ENCODE measurements around the gene RASSF7. TPM values are rescaled to one million over a fixed set of nuclear protein-coding genes. Genes with fewer than 3 reads are reported as not detected.

RASSF7 gene
- total RNA-seq, 4 donors from 2014 or later: 0.56 to 2.4 (median 0.70) TPM

DNA sequence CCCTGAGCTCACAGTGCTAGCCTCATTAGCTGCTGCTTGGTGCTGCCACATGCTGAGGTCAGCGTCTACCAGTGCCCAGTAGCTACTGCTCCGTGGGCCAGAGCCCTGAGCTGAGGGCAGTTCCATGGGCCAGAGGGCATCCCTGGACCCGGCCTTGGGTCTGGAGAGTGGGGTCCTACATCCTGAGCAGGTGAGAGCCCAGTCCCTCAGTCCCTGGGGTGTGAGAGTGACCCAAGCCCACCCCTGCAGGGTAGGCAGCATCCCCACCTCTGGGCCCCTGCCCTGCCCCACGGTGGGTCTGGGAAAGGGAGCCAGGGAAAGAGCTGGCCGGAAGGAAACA is 10.1 kb upstream of the RASSF7 start:
- intact Hi-C loops (cut with DNase I; ENCODE audit: low total_unique reads): no loop called here
- no peak overlapping the region for H3K27ac ChIP-seq
- H3K9me3 ChIP-seq: no peaks in the 10 kb centered on the region
- in situ Hi-C loops (cut with MboI; ENCODE audit: low sequenced_read_pairs in 4 of 4): loop anchor here (25.0 kb wide), 2 partner anchors 162 to 187 kb away; partner anchors contain the start of genes EPS8L2 (in 3 of the 4) and TALDO1 (in 1 of the 4)
- no peak overlapping the region for H3K4me3 ChIP-seq
- peaks cover 8 to 9% of the 10 kb centered on the region in 2 donors for H3K4me1 ChIP-seq
- no peak for TF ChIP-seq POLR2A (IDR thresholded peaks at IDR 0.05)
- TF ChIP-seq, protein P1, sequence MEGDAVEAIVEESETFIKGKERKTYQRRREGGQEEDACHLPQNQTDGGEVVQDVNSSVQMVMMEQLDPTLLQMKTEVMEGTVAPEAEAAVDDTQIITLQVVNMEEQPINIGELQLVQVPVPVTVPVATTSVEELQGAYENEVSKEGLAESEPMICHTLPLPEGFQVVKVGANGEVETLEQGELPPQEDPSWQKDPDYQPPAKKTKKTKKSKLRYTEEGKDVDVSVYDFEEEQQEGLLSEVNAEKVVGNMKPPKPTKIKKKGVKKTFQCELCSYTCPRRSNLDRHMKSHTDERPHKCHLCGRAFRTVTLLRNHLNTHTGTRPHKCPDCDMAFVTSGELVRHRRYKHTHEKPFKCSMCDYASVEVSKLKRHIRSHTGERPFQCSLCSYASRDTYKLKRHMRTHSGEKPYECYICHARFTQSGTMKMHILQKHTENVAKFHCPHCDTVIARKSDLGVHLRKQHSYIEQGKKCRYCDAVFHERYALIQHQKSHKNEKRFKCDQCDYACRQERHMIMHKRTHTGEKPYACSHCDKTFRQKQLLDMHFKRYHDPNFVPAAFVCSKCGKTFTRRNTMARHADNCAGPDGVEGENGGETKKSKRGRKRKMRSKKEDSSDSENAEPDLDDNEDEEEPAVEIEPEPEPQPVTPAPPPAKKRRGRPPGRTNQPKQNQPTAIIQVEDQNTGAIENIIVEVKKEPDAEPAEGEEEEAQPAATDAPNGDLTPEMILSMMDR (IDR thresholded peaks at IDR 0.05 in 4 of 5, conservative IDR thresholded peaks at IDR 0.05 in 1 of 5): no peak
- no peak for ATAC-seq
- peaks cover 27 to 32% (median 29%) of the 10 kb centered on the region in 3 donors for H3K27me3 ChIP-seq
- no peak for DNase-seq
- H3K36me3 ChIP-seq: no peaks in the 10 kb centered on the region

GRCh38 chr11:551131-551530 is 9.6 kb upstream of the RASSF7 start:
- no peak for ATAC-seq
- Histone ChIP-seq H3K27me3 (peaks cover 31 to 34% (median 31%) of the 10 kb centered on the region in 3 donors), H3K27ac (no peak overlapping the region), H3K9me3 (no peaks in the 10 kb centered on the region), H3K4me3 (no peak overlapping the region), H3K4me1 (peaks cover 8 to 9% of the 10 kb centered on the region in 2 donors), H3K36me3 (no peaks in the 10 kb centered on the region)
- in situ Hi-C loops (cut with MboI; ENCODE audit: low sequenced_read_pairs in 4 of 4): loop anchor here (25.0 kb wide), 2 partner anchors 161 to 186 kb away; partner anchors contain the start of genes EPS8L2 (in 3 of the 4) and TALDO1 (in 1 of the 4)
- intact Hi-C loops (cut with DNase I; ENCODE audit: low total_unique reads): no loop called here
- TF ChIP-seq, protein P1 (IDR thresholded peaks at IDR 0.05 in 4 of 5, conservative IDR thresholded peaks at IDR 0.05 in 1 of 5): no peak
- no peak for TF ChIP-seq POLR2A (IDR thresholded peaks at IDR 0.05)
- DNase-seq: no peak

DNA sequence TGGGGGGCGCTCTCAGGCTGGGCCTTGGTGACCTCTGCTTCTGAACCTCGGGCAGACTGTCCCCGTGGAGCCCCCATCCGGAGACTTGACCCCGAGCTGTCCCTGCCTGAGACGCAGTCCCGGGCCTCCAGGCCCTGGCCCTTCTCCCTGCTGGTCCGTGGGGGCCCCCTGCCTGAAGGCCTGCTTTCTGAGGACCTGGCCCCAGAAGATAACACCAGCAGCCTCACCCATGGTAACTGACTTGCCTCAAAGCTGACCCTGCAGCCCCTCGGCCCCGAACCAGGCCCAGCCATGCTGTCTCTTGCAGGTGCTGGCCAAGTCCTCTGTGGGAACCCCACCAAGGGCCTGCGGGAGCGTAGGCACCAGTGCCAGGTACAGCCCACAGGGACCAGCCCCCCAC is 9.2 kb upstream of the RASSF7 start:
- no peak overlapping the region for H3K4me3 ChIP-seq
- H3K4me1 ChIP-seq: peaks cover 8 to 9% of the 10 kb centered on the region in 2 donors
- no peak for TF ChIP-seq POLR2A (IDR thresholded peaks at IDR 0.05)
- TF ChIP-seq, protein P1 (IDR thresholded peaks at IDR 0.05 in 4 of 5, conservative IDR thresholded peaks at IDR 0.05 in 1 of 5): no peak
- H3K27ac ChIP-seq: no peak overlapping the region
- H3K36me3 ChIP-seq: no peaks in the 10 kb centered on the region
- no peaks in the 10 kb centered on the region for H3K9me3 ChIP-seq
- intact Hi-C loops (cut with DNase I; ENCODE audit: low total_unique reads): no loop called here
- no peak for DNase-seq
- in situ Hi-C loops (cut with MboI; ENCODE audit: low sequenced_read_pairs in 4 of 4): loop anchor here (25.0 kb wide), 2 partner anchors 161 to 186 kb away; partner anchors contain the start of genes EPS8L2 (in 3 of the 4) and TALDO1 (in 1 of the 4)
- no peak for ATAC-seq
- H3K27me3 ChIP-seq: peaks cover 36 to 39% (median 36%) of the 10 kb centered on the region in 3 donors

GRCh38 chr11:553083-553987 is 7.4 kb upstream of the RASSF7 start:
- Histone ChIP-seq H3K36me3 (no peaks in the 10 kb centered on the region), H3K4me1 (peaks cover 8 to 9% of the 10 kb centered on the region in 2 donors), H3K27ac (no peak overlapping the region), H3K9me3 (no peaks in the 10 kb centered on the region), H3K4me3 (no peak overlapping the region), H3K27me3 (peaks cover 43 to 52% (median 48%) of the 10 kb centered on the region in 3 donors)
- no peak for TF ChIP-seq POLR2A (IDR thresholded peaks at IDR 0.05)
- TF ChIP-seq, protein P1 (IDR thresholded peaks at IDR 0.05 in 4 of 5, conservative IDR thresholded peaks at IDR 0.05 in 1 of 5): no peak
- ATAC-seq (no peak), DNase-seq (no peak)
- in situ Hi-C loops (cut with MboI; ENCODE audit: low sequenced_read_pairs in 4 of 4): loop anchor here (25.0 kb wide), 2 partner anchors 159 to 184 kb away; partner anchors contain the start of genes EPS8L2 (in 3 of the 4) and TALDO1 (in 1 of the 4)
- intact Hi-C loops (cut with DNase I; ENCODE audit: low total_unique reads): no loop called here
